Mesendoderm (in vitro differentiated cells): ENCODE data around the gene GALNT6. TPM values are rescaled to one million over a fixed set of nuclear protein-coding genes. Genes with fewer than 3 reads are reported as not detected.

Experiments used
- DNase-seq: peaks from one replicate; pipeline ENCODE4 v3.0.0; 2013
- H2AK5ac ChIP-seq: 2 replicates; pipeline ENCODE4 v1.6.1; 2013; ENCODE audit warnings: low read length, inconsistent platforms
- H2BK120ac ChIP-seq: 2 replicates; pipeline ENCODE4 v1.6.1; 2013; ENCODE audit warnings: low read depth, mild to moderate bottlenecking, low read length, moderate library complexity, mixed read lengths
- H2BK15ac ChIP-seq: replicated peaks from 2 replicates; pipeline ENCODE4 v1.6.1; 2013; ENCODE audit warnings: low read depth, mild to moderate bottlenecking, moderate library complexity
- H2BK5ac ChIP-seq: 2 replicates; pipeline ENCODE4 v1.6.1; 2013; ENCODE audit warnings: low read length, inconsistent platforms
- H3K18ac ChIP-seq: 2 replicates; pipeline ENCODE4 v1.6.1; 2013; ENCODE audit warnings: mild to moderate bottlenecking, low read length, mixed read lengths
- H3K23ac ChIP-seq: one replicate; pipeline ENCODE4 v1.6.1; 2013; ENCODE audit warnings: low read length
- H3K27ac ChIP-seq: 2 replicates; pipeline ENCODE4 v1.5.1; 2013; ENCODE audit warnings: low read depth, mild to moderate bottlenecking, inconsistent platforms, low read length, moderate library complexity
- H3K27me3 ChIP-seq: 2 replicates; pipeline ENCODE4 v1.6.1; 2013; ENCODE audit warnings: low read length, control low read depth, mild to moderate bottlenecking, inconsistent platforms; ENCODE audit not compliant: insufficient read depth, poor library complexity
- H3K36me3 ChIP-seq: 2 replicates; pipeline ENCODE4 v1.6.1; 2013; ENCODE audit warnings: low read length, inconsistent platforms; ENCODE audit not compliant: control insufficient read depth, insufficient read depth
- H3K4ac ChIP-seq: one replicate; pipeline ENCODE4 v1.6.1; 2013; ENCODE audit warnings: low read depth, mild to moderate bottlenecking, low read length, moderate library complexity
- H3K4me1 ChIP-seq: 2 replicates; pipeline ENCODE4 v1.6.1; 2013; ENCODE audit warnings: low read depth, low read length, inconsistent platforms; ENCODE audit not compliant: control insufficient read depth
- H3K4me2 ChIP-seq: 2 replicates; pipeline ENCODE4 v1.6.1; 2013; ENCODE audit warnings: low read length
- H3K4me3 ChIP-seq: 2 replicates; pipeline ENCODE4 v1.5.1; 2013; ENCODE audit warnings: mild to moderate bottlenecking, low read length
- H3K56ac ChIP-seq: one replicate; pipeline ENCODE4 v1.6.1; 2013; ENCODE audit warnings: low read length
- H3K79me1 ChIP-seq: 2 replicates; pipeline ENCODE4 v1.6.1; 2013; ENCODE audit warnings: low read length, inconsistent platforms
- H3K79me2 ChIP-seq: 2 replicates; pipeline ENCODE4 v1.6.1; 2013; ENCODE audit warnings: mild to moderate bottlenecking, low read length; ENCODE audit not compliant: control insufficient read depth, insufficient read depth
- H3K9ac ChIP-seq: 2 replicates; pipeline ENCODE4 v1.6.1; 2013; ENCODE audit warnings: low read length, inconsistent platforms
- H4K5ac ChIP-seq: one replicate; pipeline ENCODE4 v1.6.1; 2013; ENCODE audit warnings: low read length
- H4K8ac ChIP-seq: one replicate; pipeline ENCODE4 v1.6.1; 2013; ENCODE audit warnings: low read depth, mild to moderate bottlenecking, control low read depth, low read length, moderate library complexity
- WGBS: extraction: QIAGEN DNeasy Blood & Tissue Kit; methylation state at CpG from one replicate; pipeline ENCODE4 v1.1.7; 2013; ENCODE audit warnings: low lambda C conversion rate, missing lambda C conversion rate; ENCODE audit not compliant: insufficient coverage; ENCODE audit errors: extremely low coverage; 5-methylcytosine and 5-hydroxymethylcytosine counted together
- polyA plus RNA-seq, 2 experiments: library from polyadenylated mRNA; stranded (reverse); fragments of 200-250 nt; gene quantifications; one replicate each; pipeline ENCODE4 v1.2.3, GENCODE V29; 2013

GALNT6 gene
- 7.2 TPM for polyA plus RNA-seq (2013, experiment 1 of 2)
- polyA plus RNA-seq (2013, experiment 2 of 2) = 8.6 TPM

GRCh38 chr12:51391283-51392123 is at the start of gene GALNT6:
GALNT6 (minus strand) TSS chr12:51391406; CDS start chr12:51379781, 11,625 bp downstream.
- no peak within 1 kb of the TSS for H4K8ac ChIP-seq

GRCh38 chr12:51439330-51439729 is 48.1 kb upstream of the GALNT6 start:
- Histone ChIP-seq H2BK15ac (no peak overlapping the region), H3K56ac (no peak overlapping the region), H3K27me3 (no peaks in the 10 kb centered on the region), H3K4ac (no peak overlapping the region), H3K18ac (no peak overlapping the region), H4K8ac (no peak overlapping the region), H3K4me3 (no peak overlapping the region), H2BK5ac (no peak overlapping the region), H4K5ac (no peak overlapping the region), H3K27ac (no peak overlapping the region), H3K4me1 (peaks cover 2% of the 10 kb centered on the region), H2AK5ac (no peak overlapping the region), H3K79me2 (no peaks in the 10 kb centered on the region), H2BK120ac (no peak overlapping the region), H3K4me2 (no peak overlapping the region), H3K23ac (no peak overlapping the region), H3K36me3 (no peaks in the 10 kb centered on the region), H3K9ac (no peak overlapping the region), H3K79me1 (no peaks in the 10 kb centered on the region)
- DNase-seq = no peak
- WGBS = no CpG with 5 or more reads among the region's 2 CpGs

More at GRCh38 chr12:51391283-51392123, at the start of gene GALNT6:
- H3K79me1 ChIP-seq = no peaks in the 10 kb centered on the region
- peak within 1 kb of the TSS; percentile 11 for H3K23ac ChIP-seq
- peak within 1 kb of the TSS; percentile 29 for H2AK5ac ChIP-seq
- peaks cover 26% of the 10 kb centered on the region for H3K4me1 ChIP-seq
- H2BK5ac ChIP-seq = peak within 1 kb of the TSS; percentile 2
- peak within 1 kb of the TSS; percentile 49 for H3K4me2 ChIP-seq
- peak within 1 kb of the TSS; percentile 75 for H3K9ac ChIP-seq
- H4K5ac ChIP-seq = no peak within 1 kb of the TSS
- no peaks in the 10 kb centered on the region for H3K79me2 ChIP-seq
- peak within 1 kb of the TSS; percentile 2 for H2BK120ac ChIP-seq
- H2BK15ac ChIP-seq = no peak within 1 kb of the TSS
- peak within 1 kb of the TSS; percentile 68 for H3K4me3 ChIP-seq
- WGBS = no CpG with 5 or more reads among the region's 73 CpGs
- H3K36me3 ChIP-seq = no peaks in the 10 kb centered on the region
- peak; percentile 76 for DNase-seq
- H3K4ac ChIP-seq = peak within 1 kb of the TSS; percentile 26
- peak within 1 kb of the TSS; percentile 76 for H3K27ac ChIP-seq
- peak within 1 kb of the TSS; percentile 91 for H3K18ac ChIP-seq
- no peaks in the 10 kb centered on the region for H3K27me3 ChIP-seq
- H3K56ac ChIP-seq = peak within 1 kb of the TSS; percentile 84

GRCh38 chr12:51437431-51437830 is 46.2 kb upstream of the GALNT6 start:
- peaks cover 2% of the 10 kb centered on the region for H3K4me1 ChIP-seq
- no peak overlapping the region for H3K27ac ChIP-seq
- no peak for DNase-seq

GRCh38 chr12:51434305-51434704 is 43.1 kb upstream of the GALNT6 start:
- no peak overlapping the region for H3K56ac ChIP-seq
- no peak overlapping the region for H4K8ac ChIP-seq
- no peak overlapping the region for H4K5ac ChIP-seq
- H2BK5ac ChIP-seq = no peak overlapping the region
- no peak overlapping the region for H2BK120ac ChIP-seq
- no peaks in the 10 kb centered on the region for H3K79me2 ChIP-seq
- no peak overlapping the region for H3K27ac ChIP-seq
- H3K4ac ChIP-seq = no peak overlapping the region
- no peaks in the 10 kb centered on the region for H3K79me1 ChIP-seq
- no peaks in the 10 kb centered on the region for H3K36me3 ChIP-seq
- no peak overlapping the region for H2AK5ac ChIP-seq
- no peak overlapping the region for H3K9ac ChIP-seq
- no peak overlapping the region for H2BK15ac ChIP-seq
- H3K27me3 ChIP-seq = no peaks in the 10 kb centered on the region
- H3K4me2 ChIP-seq = no peak overlapping the region
- H3K4me3 ChIP-seq = no peak overlapping the region
- no peak overlapping the region for H3K23ac ChIP-seq
- H3K18ac ChIP-seq = no peak overlapping the region
- H3K4me1 ChIP-seq = peaks cover 2% of the 10 kb centered on the region
- no peak for DNase-seq
- no CpG with 5 or more reads among the region's 1 CpG for WGBS

More at GRCh38 chr12:51437431-51437830, 46.2 kb upstream of the GALNT6 start:
- Histone ChIP-seq H3K79me1 (no peaks in the 10 kb centered on the region), H3K36me3 (no peaks in the 10 kb centered on the region), H3K79me2 (no peaks in the 10 kb centered on the region), H2BK15ac (no peak overlapping the region), H3K4ac (no peak overlapping the region), H2BK5ac (no peak overlapping the region), H2BK120ac (no peak overlapping the region), H4K8ac (no peak overlapping the region), H3K9ac (no peak overlapping the region), H3K4me3 (no peak overlapping the region), H3K27me3 (no peaks in the 10 kb centered on the region), H3K23ac (no peak overlapping the region), H3K4me2 (no peak overlapping the region), H2AK5ac (no peak overlapping the region), H3K18ac (no peak overlapping the region), H3K56ac (no peak overlapping the region), H4K5ac (no peak overlapping the region)
- no CpG with 5 or more reads among the region's 1 CpG for WGBS

GRCh38 chr12:51432921-51433320 is 41.7 kb upstream of the GALNT6 start:
- no peak overlapping the region for H2AK5ac ChIP-seq
- H3K23ac ChIP-seq = no peak overlapping the region
- peak overlapping the region; percentile 64 for H3K56ac ChIP-seq
- no peak overlapping the region for H3K9ac ChIP-seq
- H3K27me3 ChIP-seq = no peaks in the 10 kb centered on the region
- no peak overlapping the region for H3K18ac ChIP-seq
- no peak overlapping the region for H3K4ac ChIP-seq
- H3K27ac ChIP-seq = no peak overlapping the region
- H4K8ac ChIP-seq = no peak overlapping the region
- H2BK15ac ChIP-seq = no peak overlapping the region
- no peak for DNase-seq
- no peak overlapping the region for H4K5ac ChIP-seq
- H3K4me2 ChIP-seq = no peak overlapping the region
- no peaks in the 10 kb centered on the region for H3K36me3 ChIP-seq
- no peak overlapping the region for H3K4me3 ChIP-seq
- WGBS = no CpG with 5 or more reads among the region's 2 CpGs
- H3K79me2 ChIP-seq = no peaks in the 10 kb centered on the region
- no peak overlapping the region for H2BK5ac ChIP-seq
- no peak overlapping the region for H2BK120ac ChIP-seq
- H3K4me1 ChIP-seq = peaks cover 7% of the 10 kb centered on the region
- no peaks in the 10 kb centered on the region for H3K79me1 ChIP-seq
